ENCODE results near the gene CDH4.

CDH4 gene

GRCh38 chr20:61780066-61780465 lies 528.0 kb downstream of the CDH4 start:
- no peak overlapping the region for H2AFZ ChIP-seq (ENCODE audit: low read depth, low read length)
- no peak overlapping the region for H3K27ac ChIP-seq (ENCODE audit: low read length)
- no peak overlapping the region for H3K4me3 ChIP-seq (ENCODE audit: low read depth in 1 of 2, low read length in 2 of 2)
- no peaks in the 10 kb centered on the region for H3K36me3 ChIP-seq (ENCODE audit: insufficient read depth, low read length)
- TF ChIP-seq EZH2 (IDR thresholded peaks at IDR 0.05; ENCODE audit: borderline replicate concordance, low read depth, low read length, severe bottlenecking) (no peak), CTCF (IDR thresholded peaks at IDR 0.05; ENCODE audit: borderline replicate concordance, extremely low read depth, low read length, poor library complexity, severe bottlenecking) (no peak)
- no peaks in the 10 kb centered on the region for H3K9me3 ChIP-seq (ENCODE audit: insufficient read depth, low read length, severe bottlenecking)
- H3K9ac ChIP-seq (ENCODE audit: low read depth, low read length): no peak overlapping the region
- peaks cover 10% of the 10 kb centered on the region for H4K20me1 ChIP-seq (ENCODE audit: insufficient read depth, low read length)
- H3K79me2 ChIP-seq (ENCODE audit: insufficient read depth, low read length): no peaks in the 10 kb centered on the region
- ATAC-seq (ENCODE audit: insufficient read depth, low read depth) (no peak), DNase-seq (no peak)
- no peaks in the 10 kb centered on the region for H3K4me1 ChIP-seq (ENCODE audit: insufficient read depth, low read length)
- peaks cover 3% of the 10 kb centered on the region for H3K27me3 ChIP-seq (ENCODE audit: insufficient read depth, low read length, poor library complexity)
- H3K4me2 ChIP-seq (ENCODE audit: insufficient read depth, low read length): no peak overlapping the region

DNA sequence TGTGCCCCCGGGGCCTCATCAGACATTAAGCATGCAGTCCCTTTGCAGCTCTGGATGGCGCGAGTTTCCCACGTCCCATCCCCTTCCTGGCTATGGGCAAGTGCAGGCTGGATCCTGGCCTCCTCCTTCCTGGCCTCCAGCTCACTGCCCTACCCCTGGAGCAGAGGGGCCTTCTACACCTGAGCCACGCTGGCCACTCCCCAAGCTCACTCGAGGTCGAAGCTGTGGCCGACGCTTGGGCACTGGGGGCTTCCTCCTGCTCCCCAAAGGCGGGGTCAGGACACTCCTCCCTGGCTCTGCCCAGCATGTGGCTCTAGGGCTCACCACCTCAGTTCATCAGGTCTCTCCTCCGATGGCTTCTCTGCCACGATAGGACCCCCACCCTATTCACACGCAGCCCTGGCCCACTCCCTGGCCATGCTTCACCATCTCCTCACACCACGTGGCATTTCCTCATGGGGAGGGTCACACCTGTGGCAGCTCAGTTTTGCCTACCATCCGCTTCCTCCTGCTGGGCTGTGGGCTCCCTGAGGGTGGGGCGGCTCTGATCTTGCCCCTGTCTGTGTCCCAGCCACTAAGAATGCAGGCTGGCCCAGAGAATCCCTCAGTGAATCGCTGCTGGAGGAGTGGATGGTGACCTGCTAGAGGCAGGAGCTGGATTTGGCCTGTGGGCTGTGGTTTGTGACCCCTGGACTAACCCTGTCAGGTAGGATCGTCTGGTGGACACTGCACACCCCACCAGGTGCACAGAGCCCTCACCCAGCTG lies 532.9 kb downstream of the CDH4 start:
- DNase-seq (no peak), ATAC-seq (ENCODE audit: insufficient read depth, low read depth) (no peak)
- H3K9ac ChIP-seq (ENCODE audit: low read depth, low read length): no peak overlapping the region
- H3K36me3 ChIP-seq (ENCODE audit: insufficient read depth, low read length): no peaks in the 10 kb centered on the region
- TF ChIP-seq CTCF (IDR thresholded peaks at IDR 0.05; ENCODE audit: borderline replicate concordance, extremely low read depth, low read length, poor library complexity, severe bottlenecking) (no peak), EZH2 (IDR thresholded peaks at IDR 0.05; ENCODE audit: borderline replicate concordance, low read depth, low read length, severe bottlenecking) (no peak)
- H3K79me2 ChIP-seq (ENCODE audit: insufficient read depth, low read length): no peaks in the 10 kb centered on the region
- no peak overlapping the region for H3K4me3 ChIP-seq (ENCODE audit: low read depth in 1 of 2, low read length in 2 of 2)
- H3K4me2 ChIP-seq (ENCODE audit: insufficient read depth, low read length): no peak overlapping the region
- peaks cover 4% of the 10 kb centered on the region; the same call in 1 of the 2 replicates for H4K20me1 ChIP-seq (ENCODE audit: insufficient read depth, low read length)
- H3K9me3 ChIP-seq (ENCODE audit: insufficient read depth, low read length, severe bottlenecking): no peaks in the 10 kb centered on the region
- peaks cover 3% of the 10 kb centered on the region for H3K27me3 ChIP-seq (ENCODE audit: insufficient read depth, low read length, poor library complexity)
- H2AFZ ChIP-seq (ENCODE audit: low read depth, low read length): no peak overlapping the region
- no peak overlapping the region for H3K27ac ChIP-seq (ENCODE audit: low read length)
- no peaks in the 10 kb centered on the region for H3K4me1 ChIP-seq (ENCODE audit: insufficient read depth, low read length)

DNA sequence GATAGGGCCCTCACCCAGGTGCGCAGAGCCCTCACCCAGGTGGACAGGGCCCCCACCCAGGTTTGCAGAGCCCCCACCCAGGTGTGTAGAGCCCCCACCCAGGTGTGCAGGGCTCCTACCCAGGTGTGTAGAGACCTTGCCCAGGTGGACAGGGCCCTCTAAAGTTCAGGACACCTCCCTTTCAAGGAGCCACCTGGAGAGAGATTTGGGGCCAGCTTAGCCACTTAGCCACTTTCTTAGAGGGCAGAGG lies 533.4 kb downstream of the CDH4 start:
- Histone ChIP-seq H3K27me3 (ENCODE audit: insufficient read depth, low read length, poor library complexity) (peaks cover 3% of the 10 kb centered on the region), H3K9me3 (ENCODE audit: insufficient read depth, low read length, severe bottlenecking) (no peaks in the 10 kb centered on the region), H3K4me2 (ENCODE audit: insufficient read depth, low read length) (no peak overlapping the region), H3K27ac (ENCODE audit: low read length) (no peak overlapping the region), H3K79me2 (ENCODE audit: insufficient read depth, low read length) (no peaks in the 10 kb centered on the region), H2AFZ (ENCODE audit: low read depth, low read length) (no peak overlapping the region), H3K36me3 (ENCODE audit: insufficient read depth, low read length) (no peaks in the 10 kb centered on the region), H3K9ac (ENCODE audit: low read depth, low read length) (no peak overlapping the region), H3K4me1 (ENCODE audit: insufficient read depth, low read length) (no peaks in the 10 kb centered on the region), H4K20me1 (ENCODE audit: insufficient read depth, low read length) (peaks cover 4% of the 10 kb centered on the region; the same call in 1 of the 2 replicates), H3K4me3 (ENCODE audit: low read depth in 1 of 2, low read length in 2 of 2) (no peak overlapping the region)
- no peak for TF ChIP-seq CTCF (IDR thresholded peaks at IDR 0.05; ENCODE audit: borderline replicate concordance, extremely low read depth, low read length, poor library complexity, severe bottlenecking)
- TF ChIP-seq EZH2 (IDR thresholded peaks at IDR 0.05; ENCODE audit: borderline replicate concordance, low read depth, low read length, severe bottlenecking): no peak
- DNase-seq (no peak), ATAC-seq (ENCODE audit: insufficient read depth, low read depth) (no peak)
